SK-N-SH treated with all-trans-retinoic acid at 6 μM for 48 hours (cell line): ENCODE measurements around the gene TMEM119.

Experiments
- ARNTL ChIP-seq: fragments of 450-650 bp; formaldehyde crosslinking; IDR thresholded peaks from 2 replicates; pipeline ENCODE4 v1.5.0; 2020; ENCODE audit warnings: low read depth, mild to moderate bottlenecking, moderate library complexity, borderline replicate concordance
- CREB5 ChIP-seq: fragments of 250-450 bp; sonication (Bioruptor Pico); IDR thresholded peaks from 2 replicates; pipeline ENCODE4 v1.5.1; 2020; ENCODE audit warnings: low read depth, mild to moderate bottlenecking, moderate library complexity
- PATZ1 ChIP-seq: fragments of 250-450 bp; sonication (Bioruptor Pico); IDR thresholded peaks from 2 replicates; pipeline ENCODE4 v1.8.0; 2020; ENCODE audit warnings: mild to moderate bottlenecking, moderate library complexity, borderline replicate concordance
- PPARA ChIP-seq: fragments of 250-450 bp; sonication (Bioruptor Pico); IDR thresholded peaks from 2 replicates; pipeline ENCODE4 v1.5.0; 2020; ENCODE audit warnings: mild to moderate bottlenecking, borderline replicate concordance
- SNAI2 ChIP-seq: fragments of 250-450 bp; sonication (Bioruptor Pico); IDR thresholded peaks from 2 replicates; pipeline ENCODE4 v1.5.0; 2020; ENCODE audit warnings: mild to moderate bottlenecking, moderate library complexity
- ZFP3 ChIP-seq: fragments of 250-450 bp; sonication (Bioruptor Pico); IDR thresholded peaks from 2 replicates; pipeline ENCODE4 v1.5.0; 2020; ENCODE audit warnings: mild to moderate bottlenecking, moderate library complexity
- ZNF70 ChIP-seq: fragments of 450-650 bp; formaldehyde crosslinking; IDR thresholded peaks from 2 replicates; pipeline ENCODE4 v1.5.0; 2020; ENCODE audit warnings: mild to moderate bottlenecking, moderate library complexity
- ZNF8 ChIP-seq: fragments of 450-650 bp; formaldehyde crosslinking; IDR thresholded peaks from 2 replicates; pipeline ENCODE4 v1.5.0; 2020; ENCODE audit warnings: mild to moderate bottlenecking, moderate library complexity

GRCh38 chr12:108600702-108601007, 2.8 kb upstream of the TMEM119 start:
- TF ChIP-seq CREB5 (CRISPR knock-in tag) (no peak), ZFP3 (CRISPR knock-in tag) (no peak), SNAI2 (CRISPR knock-in tag) (no peak), ARNTL (CRISPR knock-in tag) (no peak), PATZ1 (no peak), PPARA (CRISPR knock-in tag) (no peak), ZNF8 (CRISPR knock-in tag) (no peak), ZNF70 (CRISPR knock-in tag) (no peak)
